Endothelial cell of umbilical vein (primary cell): ENCODE measurements around the gene TMEM200B. TPM values are rescaled to one million over a fixed set of nuclear protein-coding genes. Genes with fewer than 3 reads are reported as not detected.

Source experiments
- BruUV-seq: library from RNA; stranded (reverse); fragments of 400-500 nt; replicated peaks from 2 replicates; lab custom pipeline; 2021; lab: Mats Ljungman, UMichigan
- CTCF ChIA-PET: fragments of 300-600, 350-600 bp; sonication (Branson Sonifier 250); formaldehyde crosslinking; loops from one replicate; lab custom pipeline; 2021; ENCODE audit warnings: antibody characterized with exemption, inconsistent platforms; lab: Charles Lee
- POLR2A ChIA-PET: fragments of 300-600, 350-600 bp; sonication (Branson Sonifier 250); formaldehyde crosslinking; loops from one replicate; lab custom pipeline; 2021; ENCODE audit warnings: antibody characterized with exemption, inconsistent platforms; lab: Charles Lee
- DNase-seq: peaks from one replicate; pipeline ENCODE4 v3.0.0-alpha.2; 2011; ENCODE audit warnings: low read depth, low spot score
- FAIRE-seq: peaks from 2 replicates; lab custom pipeline; 2011; peaks lifted over from hg19 to GRCh38; lab: Jason Lieb, UNC
- H2AFZ ChIP-seq: 2 replicates; pipeline ENCODE4 v1.6.0; 2012; ENCODE audit warnings: low read depth, low read length, control low read depth, inconsistent platforms
- H3K27ac ChIP-seq: 2 replicates; pipeline ENCODE4 v1.5.1; 2011; ENCODE audit warnings: low read depth, mild to moderate bottlenecking, control low read depth, low read length, moderate library complexity; ENCODE audit not compliant: insufficient read depth
- H3K27me3 ChIP-seq, 2 experiments: 2 replicates each; pipeline versions ENCODE4 v1.6.0 to v1.6.1; 2011; ENCODE audit warnings: low read length in 2 of 2, mixed read lengths in 1 of 2; ENCODE audit not compliant: control insufficient read depth in 2 of 2, insufficient read depth in 2 of 2
- H3K36me3 ChIP-seq, 2 experiments: 2 replicates in 1 of 2; 3 replicates in 1 of 2; pipeline ENCODE4 v1.5.1; 2011; ENCODE audit warnings: low read length in 2 of 2, mild to moderate bottlenecking in 1 of 2, moderate library complexity in 1 of 2; ENCODE audit not compliant: control insufficient read depth in 2 of 2, insufficient read depth in 2 of 2; ENCODE audit errors: extremely low read depth in 1 of 2
- H3K4me1 ChIP-seq: 3 replicates; pipeline ENCODE4 v1.5.1; 2011; ENCODE audit warnings: mild to moderate bottlenecking, low read length; ENCODE audit not compliant: control insufficient read depth, insufficient read depth; ENCODE audit errors: extremely low read depth
- H3K4me2 ChIP-seq: 2 replicates; pipeline ENCODE4 v1.6.1; 2011; ENCODE audit warnings: low read length, control low read depth, mixed read lengths; ENCODE audit not compliant: insufficient read depth
- H3K4me3 ChIP-seq, 3 experiments: fragments of 200-600 bp in 1 of 3; sonication (generic), shearing (Covaris generic) in 1 of 3; replicated peaks in 1 of 3; 2 replicates each; pipeline ENCODE4 v1.5.1; 2011 to 2016; ENCODE audit warnings: control low read depth in 3 of 3, low read length in 3 of 3, mild to moderate bottlenecking in 2 of 3, inconsistent platforms in 1 of 3, low read depth in 1 of 3, moderate library complexity in 1 of 3; ENCODE audit not compliant: insufficient read depth in 1 of 3
- H3K79me2 ChIP-seq: 2 replicates; pipeline ENCODE4 v1.6.0; 2012; ENCODE audit warnings: low read length, inconsistent platforms; ENCODE audit not compliant: control insufficient read depth, insufficient read depth
- H3K9ac ChIP-seq: replicated peaks from 2 replicates; pipeline ENCODE3; 2011; ENCODE audit warnings: low read length, control low read depth; ENCODE audit not compliant: insufficient read depth; ENCODE audit errors: extremely low read depth
- H3K9me1 ChIP-seq: replicated peaks from 3 replicates; pipeline ENCODE4 v1.6.0; 2011; ENCODE audit warnings: mild to moderate bottlenecking, low read length; ENCODE audit not compliant: control insufficient read depth, insufficient read depth; ENCODE audit errors: extremely low read depth
- H3K9me3 ChIP-seq: replicated peaks from 2 replicates; pipeline ENCODE4 v1.5.1; 2012; ENCODE audit warnings: low read length, inconsistent platforms; ENCODE audit not compliant: control insufficient read depth, insufficient read depth
- H4K20me1 ChIP-seq: replicated peaks from 2 replicates; pipeline ENCODE3; 2011; ENCODE audit warnings: mild to moderate bottlenecking, low read length; ENCODE audit not compliant: control insufficient read depth, insufficient read depth; ENCODE audit errors: extremely low read depth
- CTCF ChIP-seq, 2 donors: IDR thresholded peaks; 1 replicate in 1 of 2; 2 replicates in 1 of 2; pipeline ENCODE4 v1.5.1; 2011; ENCODE audit warnings: low read length in 2 of 2, mild to moderate bottlenecking in 2 of 2, moderate library complexity in 2 of 2, control low read depth in 1 of 2, inconsistent platforms in 1 of 2, low read depth in 1 of 2; ENCODE audit not compliant: insufficient read depth in 1 of 2; ENCODE audit errors: extremely low read depth in 1 of 2
- EZH2 ChIP-seq: IDR thresholded peaks from 2 replicates; pipeline ENCODE4 v1.6.1; 2012; ENCODE audit warnings: borderline replicate concordance, low read depth, mild to moderate bottlenecking, moderate library complexity, low read length, inconsistent platforms; ENCODE audit not compliant: severe bottlenecking
- FOS ChIP-seq: IDR thresholded peaks from 2 replicates; pipeline ENCODE4 v1.6.1; 2011; ENCODE audit warnings: mild to moderate bottlenecking, low read length, moderate library complexity, borderline replicate concordance; ENCODE audit not compliant: insufficient read depth
- GATA2 ChIP-seq: IDR thresholded peaks from 2 replicates; pipeline ENCODE4 v1.7.0; 2011; ENCODE audit warnings: low read depth, mild to moderate bottlenecking, moderate library complexity, mixed read lengths, low read length; ENCODE audit not compliant: insufficient read length, insufficient read depth
- JUN ChIP-seq: IDR thresholded peaks from 2 replicates; pipeline ENCODE4 v1.6.1; 2011; ENCODE audit warnings: borderline replicate concordance, low read depth; ENCODE audit not compliant: insufficient read length, insufficient read depth
- MAX ChIP-seq: IDR thresholded peaks from 2 replicates; pipeline ENCODE4 v1.6.1; 2011; ENCODE audit not compliant: insufficient read depth, insufficient read length
- MYC ChIP-seq: IDR thresholded peaks from one replicate; pipeline ENCODE4 v1.6.1; 2011; ENCODE audit warnings: mild to moderate bottlenecking, low read depth, low read length
- POLR2A ChIP-seq: IDR thresholded peaks from 2 replicates; pipeline ENCODE4 v1.6.1; 2012; ENCODE audit warnings: low read depth, mild to moderate bottlenecking, control low read depth, low read length
- POLR2AphosphoS5 ChIP-seq: IDR thresholded peaks from 2 replicates; pipeline ENCODE4 v1.6.1; 2012; ENCODE audit warnings: low read depth, mild to moderate bottlenecking, control low read depth, low read length, moderate library complexity; ENCODE audit not compliant: insufficient read depth
- dilution Hi-C: fragments of 300-500 bp; cut with MboI; formaldehyde crosslinking; loops from one replicate; pipeline ENCODE4 v1.15.0; 2019; ENCODE audit warnings: low sequenced_read_pairs; ENCODE audit not compliant: extremely low pct_ligation_motif_present
- intact Hi-C: fragments of 100-400 bp; cut with micrococcal nuclease; formaldehyde crosslinking; loops from one replicate; pipeline ENCODE4 v1.10.0; 2022
- polyA plus RNA-seq, 4 experiments: library from polyadenylated mRNA; depleted of rRNA in 3 of 4; stranded (reverse) in 3 of 4; unstranded in 1 of 4; fragments of >200 nt; gene quantifications; 2 replicates each; pipeline versions ENCODE4 v1.2.1 to v1.2.3, GENCODE V29; 2011 to 2012; ENCODE audit warnings: missing spikeins in 1 of 4
- total RNA-seq: library from RNA; stranded (reverse); gene quantifications from 2 replicates; pipeline ENCODE4 v1.2.3, GENCODE V29; 2021

The TMEM200B gene
- total and polyA plus RNA-seq, 2 donors (not counting 3 experiments of a cell fraction or from before 2014, with no cell fraction given) = 0.72 to 1.6 TPM

GRCh38 chr1:29171089-29171488, 47.4 kb upstream of the TMEM200B start:
- H3K9me3 ChIP-seq = no peaks in the 10 kb centered on the region
- intact Hi-C loops = no loop called here
- no peak overlapping the region for H3K9ac ChIP-seq
- no peak for TF ChIP-seq JUN
- no peak for TF ChIP-seq MAX
- TF ChIP-seq MYC = no peak
- TF ChIP-seq CTCF (IDR thresholded peaks at IDR 0.05; ENCODE audit: extremely low read depth in 1 of 2, insufficient read depth in 1 of 2, low read depth in 1 of 2, low read length in 2 of 2) = no peak
- no peak for TF ChIP-seq POLR2A
- TF ChIP-seq POLR2AphosphoS5 = no peak
- no peak for TF ChIP-seq FOS
- TF ChIP-seq EZH2 = no peak
- no peak for TF ChIP-seq GATA2
- dilution Hi-C loops = no loop called here
- no peaks in the 10 kb centered on the region for H3K27me3 ChIP-seq
- peaks cover 2 to 12% of the 10 kb centered on the region in 2 experiments for H3K36me3 ChIP-seq
- peaks cover 13% of the 10 kb centered on the region for H4K20me1 ChIP-seq
- H3K79me2 ChIP-seq = peaks cover 97% of the 10 kb centered on the region
- DNase-seq (no peak), FAIRE-seq (no peak)
- no peak overlapping the region for H3K27ac ChIP-seq
- H3K9me1 ChIP-seq = no peaks in the 10 kb centered on the region
- H2AFZ ChIP-seq = no peak overlapping the region
- no peak overlapping the region for H3K4me2 ChIP-seq
- no peak overlapping the region for H3K4me3 ChIP-seq
- no peaks in the 10 kb centered on the region for H3K4me1 ChIP-seq
- BruUV-seq = no TSS peak
- POLR2A ChIA-PET = no interaction called here
- CTCF ChIA-PET = interaction anchor here (0.9 to 1.5 kb wide), 2 partner anchors 32 to 289 kb away, joined by 3 to 5 read pairs; no protein-coding TSS in a partner anchor
